Suprapubic skin (tissue), 4 donors: ENCODE measurements around the gene ACYP2. TPM values are rescaled to one million over a fixed set of nuclear protein-coding genes. Genes with fewer than 3 reads are reported as not detected.
"Not testable (repeated sequence)": the region's sequence is repeated elsewhere in the genome, so short reads cannot be mapped to it uniquely, and the experiment has no call there.

ENCODE experiments used
- DNase-seq, 2 donors: peaks; one replicate each; pipeline ENCODE4 v3.0.0-alpha.2; 2019; ENCODE audit warnings: low spot score in 2 of 2
- H3K27ac ChIP-seq: fragments of 200-600 bp; sonication (generic); one replicate; pipeline ENCODE4 v1.5.1; 2019
- H3K27me3 ChIP-seq: fragments of 200-600 bp; sonication (generic); one replicate; pipeline ENCODE4 v1.5.1; 2019
- H3K36me3 ChIP-seq: fragments of 200-600 bp; sonication (generic); one replicate; pipeline ENCODE4 v1.5.1; 2019
- H3K4me1 ChIP-seq: fragments of 200-600 bp; sonication (generic); one replicate; pipeline ENCODE4 v1.5.1; 2019
- H3K4me3 ChIP-seq: fragments of 200-600 bp; sonication (generic); one replicate; pipeline ENCODE4 v1.5.1; 2019; ENCODE audit warnings: mild to moderate bottlenecking
- H3K9me3 ChIP-seq: fragments of 200-600 bp; sonication (generic); one replicate; pipeline ENCODE4 v1.5.1; 2019
- EP300 ChIP-seq: sonication (generic); formaldehyde crosslinking; IDR thresholded peaks from one replicate; pipeline ENCODE4 v1.6.1; 2017; ENCODE audit warnings: antibody characterized with exemption
- POLR2A ChIP-seq, 2 donors: fragments of 450-650 bp; IDR thresholded peaks; one replicate each; pipeline ENCODE4 v1.6.1; 2017; ENCODE audit warnings: antibody characterized with exemption in 2 of 2, mild to moderate bottlenecking in 2 of 2, moderate library complexity in 2 of 2
- POLR2AphosphoS5 ChIP-seq, 3 donors: sonication (generic); formaldehyde crosslinking; IDR thresholded peaks; one replicate each; pipeline ENCODE4 v1.6.1; 2017; ENCODE audit warnings: antibody characterized with exemption in 3 of 3
- WGBS: methylation state at CpG from one replicate; pipeline ENCODE4 v1.1.5; 2018; 5-methylcytosine and 5-hydroxymethylcytosine counted together
- total RNA-seq, 4 donors: library from RNA; depleted of rRNA; stranded (reverse); fragments of >200 nt; gene quantifications; one replicate each; pipeline ENCODE4 v1.1.0, GENCODE V29; 2016
- TF ChIP-seq, protein P1 (sequence below), 2 donors: fragments of 200-600 bp in 1 of 2; fragments of 450-650 bp in 1 of 2; sonication (generic) in 1 of 2; IDR thresholded peaks; one replicate each; pipeline ENCODE4 v1.5.1; 2016 to 2019; ENCODE audit warnings: antibody characterized with exemption in 2 of 2, mild to moderate bottlenecking in 1 of 2, moderate library complexity in 1 of 2

The ACYP2 gene
- total RNA-seq, 4 donors from 2014 or later, result 9.1 to 20.2 (median 14.2) TPM

DNA sequence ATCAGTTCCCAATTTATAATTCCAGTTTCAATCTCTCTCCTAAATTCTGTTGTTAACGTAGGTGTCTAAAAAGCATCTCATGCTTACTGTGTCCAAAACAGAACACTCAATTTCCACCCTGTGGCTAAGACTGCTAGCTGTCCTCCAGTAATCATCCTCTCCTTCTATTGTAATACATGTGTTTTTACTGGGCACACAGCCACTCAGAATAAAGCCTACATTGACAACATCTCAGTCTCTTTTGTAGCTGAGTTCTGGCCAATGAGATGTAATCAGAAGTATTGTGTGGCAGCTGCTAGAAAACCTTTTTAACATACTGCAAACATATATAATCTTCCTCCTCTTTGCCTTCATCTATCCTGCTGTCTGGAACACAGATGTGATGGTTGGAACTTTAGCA lies 170.0 kb downstream of the ACYP2 start:
- Histone ChIP-seq H3K27ac (no peak overlapping the region), H3K9me3 (no peaks in the 10 kb centered on the region), H3K36me3 (no peaks in the 10 kb centered on the region), H3K4me3 (no peak overlapping the region), H3K4me1 (peaks cover 10% of the 10 kb centered on the region), H3K27me3 (no peaks in the 10 kb centered on the region)
- TF ChIP-seq POLR2A (IDR thresholded peaks at IDR 0.05) (no peak), POLR2AphosphoS5 (IDR thresholded peaks at IDR 0.05) (no peak), EP300 (no peak)
- TF ChIP-seq, protein P1, sequence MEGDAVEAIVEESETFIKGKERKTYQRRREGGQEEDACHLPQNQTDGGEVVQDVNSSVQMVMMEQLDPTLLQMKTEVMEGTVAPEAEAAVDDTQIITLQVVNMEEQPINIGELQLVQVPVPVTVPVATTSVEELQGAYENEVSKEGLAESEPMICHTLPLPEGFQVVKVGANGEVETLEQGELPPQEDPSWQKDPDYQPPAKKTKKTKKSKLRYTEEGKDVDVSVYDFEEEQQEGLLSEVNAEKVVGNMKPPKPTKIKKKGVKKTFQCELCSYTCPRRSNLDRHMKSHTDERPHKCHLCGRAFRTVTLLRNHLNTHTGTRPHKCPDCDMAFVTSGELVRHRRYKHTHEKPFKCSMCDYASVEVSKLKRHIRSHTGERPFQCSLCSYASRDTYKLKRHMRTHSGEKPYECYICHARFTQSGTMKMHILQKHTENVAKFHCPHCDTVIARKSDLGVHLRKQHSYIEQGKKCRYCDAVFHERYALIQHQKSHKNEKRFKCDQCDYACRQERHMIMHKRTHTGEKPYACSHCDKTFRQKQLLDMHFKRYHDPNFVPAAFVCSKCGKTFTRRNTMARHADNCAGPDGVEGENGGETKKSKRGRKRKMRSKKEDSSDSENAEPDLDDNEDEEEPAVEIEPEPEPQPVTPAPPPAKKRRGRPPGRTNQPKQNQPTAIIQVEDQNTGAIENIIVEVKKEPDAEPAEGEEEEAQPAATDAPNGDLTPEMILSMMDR (IDR thresholded peaks at IDR 0.05), result no peak
- no peak for DNase-seq
- 88% methylated on average over 1 of the region's 1 CpG for WGBS

DNA sequence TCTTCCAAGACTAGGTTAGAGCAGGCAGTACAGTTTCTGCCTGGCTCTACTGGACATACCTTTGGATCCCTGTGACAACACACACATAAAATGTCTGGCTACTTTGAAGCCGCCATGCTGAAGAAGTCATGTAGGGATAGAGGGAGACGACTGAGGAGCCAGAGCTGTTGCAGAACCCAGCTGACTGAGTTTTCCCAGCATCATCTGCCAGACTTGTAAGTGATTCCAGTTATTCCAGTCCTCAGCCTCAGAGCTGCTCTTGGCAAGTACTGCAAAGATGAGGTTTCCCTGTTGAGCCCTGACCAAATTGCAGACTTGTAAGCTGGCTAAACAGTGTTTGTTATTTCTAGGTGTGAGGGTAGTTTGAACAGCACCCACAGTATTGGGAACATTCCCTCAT lies 172.1 kb downstream of the ACYP2 start:
- peaks cover 10% of the 10 kb centered on the region for H3K4me1 ChIP-seq
- H3K27ac ChIP-seq, result no peak overlapping the region
- no peaks in the 10 kb centered on the region for H3K36me3 ChIP-seq
- H3K9me3 ChIP-seq, result no peaks in the 10 kb centered on the region
- no peaks in the 10 kb centered on the region for H3K27me3 ChIP-seq
- no peak for DNase-seq
- TF ChIP-seq, protein P1 (IDR thresholded peaks at IDR 0.05), result no peak
- no peak for TF ChIP-seq POLR2AphosphoS5 (IDR thresholded peaks at IDR 0.05)
- TF ChIP-seq POLR2A (IDR thresholded peaks at IDR 0.05), result no peak
- no peak for TF ChIP-seq EP300
- H3K4me3 ChIP-seq, result no peak overlapping the region
- WGBS, result 63% methylated on average over 2 of the region's 2 CpGs

DNA sequence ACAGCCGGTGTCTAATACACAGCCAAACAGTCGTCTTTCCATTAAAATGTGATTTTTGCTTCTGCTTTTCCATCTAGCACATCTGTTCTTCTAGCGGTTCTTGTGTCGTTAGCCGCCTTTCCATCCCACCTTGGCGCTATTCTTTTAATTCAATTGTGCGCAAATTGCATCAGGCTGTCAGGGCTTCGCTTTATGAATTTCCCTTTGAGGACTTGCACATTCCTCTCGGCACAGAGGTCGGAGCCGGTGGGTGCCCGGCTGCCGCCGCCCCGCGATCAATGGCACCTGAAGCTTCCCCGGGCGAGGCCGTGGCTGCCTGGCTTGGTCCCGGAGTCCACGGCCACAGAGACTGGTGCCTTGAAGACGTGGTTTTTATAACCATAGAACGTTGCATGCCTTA lies 174.5 kb downstream of the ACYP2 start:
- Histone ChIP-seq H3K27ac (no peak overlapping the region), H3K36me3 (no peaks in the 10 kb centered on the region), H3K27me3 (no peaks in the 10 kb centered on the region), H3K9me3 (no peaks in the 10 kb centered on the region), H3K4me3 (no peak overlapping the region), H3K4me1 (peaks cover 10% of the 10 kb centered on the region)
- no peak for TF ChIP-seq POLR2A (IDR thresholded peaks at IDR 0.05)
- TF ChIP-seq POLR2AphosphoS5 (IDR thresholded peaks at IDR 0.05), result no peak
- TF ChIP-seq EP300, result no peak
- TF ChIP-seq, protein P1 (IDR thresholded peaks at IDR 0.05), result no peak
- 83% methylated on average over 23 of the region's 23 CpGs for WGBS
- no peak for DNase-seq

DNA sequence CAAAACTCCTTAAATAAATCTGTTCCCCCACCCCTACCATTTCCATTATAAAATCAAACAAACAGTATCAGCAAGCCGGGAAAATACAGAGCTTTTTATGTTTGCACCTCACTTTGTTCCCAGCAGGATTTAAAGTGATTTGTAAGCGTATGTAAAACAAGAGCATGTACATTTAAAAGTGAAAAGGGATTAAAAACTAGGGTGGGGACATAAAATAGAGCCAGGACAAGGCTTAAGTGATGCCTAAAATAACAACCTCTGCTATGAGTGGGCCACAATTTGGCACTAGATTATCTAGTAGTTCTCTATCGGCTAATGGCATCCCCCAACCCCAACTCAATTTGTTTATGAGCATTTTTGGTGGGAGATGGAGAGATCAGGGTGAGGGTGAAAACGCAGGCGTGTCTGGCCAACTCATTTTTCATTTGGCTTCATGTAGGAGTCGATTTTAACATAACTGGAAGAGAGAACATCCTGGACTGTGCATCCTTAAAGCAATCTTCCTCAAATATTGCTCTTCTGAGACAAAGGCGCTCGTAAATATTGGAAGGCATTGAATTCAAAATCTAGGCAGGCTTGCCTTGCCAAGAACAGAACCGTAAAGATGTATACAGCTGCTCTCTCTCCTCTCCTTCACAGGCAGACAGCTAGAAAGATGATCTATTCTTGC lies 175.1 kb downstream of the ACYP2 start:
- DNase-seq, result no peak
- Histone ChIP-seq H3K9me3 (no peaks in the 10 kb centered on the region), H3K4me3 (no peak overlapping the region), H3K36me3 (no peaks in the 10 kb centered on the region), H3K27me3 (no peaks in the 10 kb centered on the region), H3K27ac (no peak overlapping the region), H3K4me1 (peaks cover 10% of the 10 kb centered on the region)
- TF ChIP-seq POLR2AphosphoS5 (IDR thresholded peaks at IDR 0.05) (no peak), EP300 (no peak), POLR2A (IDR thresholded peaks at IDR 0.05) (no peak)
- TF ChIP-seq, protein P1 (IDR thresholded peaks at IDR 0.05), result no peak
- WGBS, result 81% methylated on average over 9 of the region's 9 CpGs

DNA sequence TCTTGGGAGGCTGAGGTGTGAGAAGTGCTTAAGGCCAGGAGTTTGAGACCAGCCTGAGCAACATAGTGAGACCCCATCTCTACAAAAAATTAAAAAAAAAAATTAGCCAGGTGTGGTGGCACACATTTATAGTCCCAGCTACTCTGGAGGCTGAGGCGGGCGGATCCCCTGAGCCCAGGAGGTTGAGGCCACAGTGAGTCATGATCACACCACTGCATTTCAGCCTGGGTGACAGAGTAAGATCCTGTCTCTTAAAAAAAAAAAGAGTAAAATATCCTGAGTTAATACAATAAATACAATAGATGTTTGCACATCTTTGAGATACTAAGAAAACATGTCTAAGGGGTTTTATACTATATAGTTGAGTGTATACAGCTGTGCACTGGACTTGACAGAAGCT lies 179.2 kb downstream of the ACYP2 start:
- H3K27me3 ChIP-seq, DNase-seq, H3K4me3 ChIP-seq, H3K27ac ChIP-seq, H3K4me1 ChIP-seq, H3K36me3 ChIP-seq, H3K9me3 ChIP-seq: not testable (repeated sequence)
- WGBS, result 97% methylated on average over 2 of the region's 2 CpGs

DNA sequence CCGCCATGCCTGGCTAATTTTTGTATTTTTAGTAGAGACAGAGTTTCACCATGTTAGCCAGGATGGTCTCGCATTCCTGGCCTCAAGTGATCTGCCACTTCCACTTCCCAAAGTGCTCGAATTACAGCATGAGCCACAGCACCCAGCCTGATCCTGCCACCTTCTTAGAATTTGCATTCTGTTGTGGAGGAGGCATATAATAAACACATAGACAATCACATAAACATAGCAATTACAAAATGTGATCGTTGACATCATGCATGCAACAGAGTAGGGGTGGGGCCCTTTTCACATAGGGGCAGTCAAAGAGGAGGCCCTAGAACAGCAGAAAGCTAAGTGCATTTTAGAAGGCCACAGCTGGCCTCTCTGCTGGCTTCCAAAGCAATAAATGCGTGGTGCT lies 180.5 kb downstream of the ACYP2 start:
- H3K27ac ChIP-seq, result no peak overlapping the region
- H3K4me3 ChIP-seq, result no peak overlapping the region
- TF ChIP-seq POLR2AphosphoS5 (IDR thresholded peaks at IDR 0.05), result no peak
- TF ChIP-seq EP300, result no peak
- TF ChIP-seq, protein P1 (IDR thresholded peaks at IDR 0.05), result no peak
- H3K4me1 ChIP-seq, result no peaks in the 10 kb centered on the region
- DNase-seq, result no peak
- no peaks in the 10 kb centered on the region for H3K36me3 ChIP-seq
- no peaks in the 10 kb centered on the region for H3K9me3 ChIP-seq
- H3K27me3 ChIP-seq, result no peaks in the 10 kb centered on the region
- WGBS, result 89% methylated on average over 5 of the region's 5 CpGs
